GM10847 (cell line): Measurements from ENCODE around the gene VIM.

Experiments used
- POLR2A ChIP-seq: IDR thresholded peaks from 2 replicates; pipeline ENCODE4 v1.6.1; 2011; ENCODE audit not compliant: insufficient read length; ENCODE audit errors: extremely low read depth

Gene VIM

GRCh38 chr10:17235136-17235535 is 7.1 kb downstream of the VIM start:
- TF ChIP-seq POLR2A, result no peak

GRCh38 chr10:17236468-17237148 is 8.6 kb downstream of the VIM start:
- TF ChIP-seq POLR2A, result no peak

GRCh38 chr10:17237149-17237527 is 9.1 kb downstream of the VIM start:
- TF ChIP-seq POLR2A, result no peak

- TF ChIP-seq POLR2A, result no peak
Measured at GRCh38 chr10:17237915-17238444, 9.9 kb downstream of the VIM start.

- TF ChIP-seq POLR2A, result no peak
Measured at GRCh38 chr10:17238445-17239291, 10.6 kb downstream of the VIM start.

- no peak for TF ChIP-seq POLR2A
Measured at GRCh38 chr10:17239345-17240085, 11.5 kb downstream of the VIM start.

- TF ChIP-seq POLR2A, result no peak
Measured at GRCh38 chr10:17240096-17240495, 12.1 kb downstream of the VIM start.

- no peak for TF ChIP-seq POLR2A
Measured at GRCh38 chr10:17240616-17241015, 12.6 kb downstream of the VIM start.

GRCh38 chr10:17241611-17242333 is 13.7 kb downstream of the VIM start:
- no peak for TF ChIP-seq POLR2A

- TF ChIP-seq POLR2A, result no peak
Measured at GRCh38 chr10:17244700-17245365, 16.8 kb downstream of the VIM start.

GRCh38 chr10:17247210-17247609 is 19.2 kb downstream of the VIM start:
- TF ChIP-seq POLR2A, result no peak

GRCh38 chr10:17248964-17249363 is 20.9 kb downstream of the VIM start:
- TF ChIP-seq POLR2A, result no peak

- TF ChIP-seq POLR2A, result no peak
Measured at GRCh38 chr10:17249820-17250219, 21.8 kb downstream of the VIM start.

GRCh38 chr10:17250736-17251135 is 22.7 kb downstream of the VIM start:
- no peak for TF ChIP-seq POLR2A
